HUES48 (cell line): ENCODE measurements around the gene RORB.

Experiments used
- H3K27ac ChIP-seq: one replicate; pipeline ENCODE4 v1.7.0; 2013; ENCODE audit warnings: low read depth, low read length, inconsistent platforms
- H3K27me3 ChIP-seq: 2 replicates; pipeline ENCODE4 v1.6.1; 2013; ENCODE audit warnings: mild to moderate bottlenecking, low read length; ENCODE audit not compliant: control insufficient read depth, insufficient read depth
- H3K36me3 ChIP-seq: 2 replicates; pipeline ENCODE4 v1.6.1; 2013; ENCODE audit warnings: low read length; ENCODE audit not compliant: control insufficient read depth, insufficient read depth
- H3K4me1 ChIP-seq: 2 replicates; pipeline ENCODE4 v1.6.1; 2013; ENCODE audit warnings: mild to moderate bottlenecking, low read length; ENCODE audit not compliant: control insufficient read depth, insufficient read depth
- H3K4me3 ChIP-seq: 2 replicates; pipeline ENCODE4 v1.5.1; 2013; ENCODE audit warnings: mild to moderate bottlenecking, low read depth, low read length
- H3K9ac ChIP-seq: 2 replicates; pipeline ENCODE4 v1.6.1; 2013; ENCODE audit warnings: mild to moderate bottlenecking, low read depth, low read length, moderate library complexity
- H3K9me3 ChIP-seq: 2 replicates; pipeline ENCODE4 v1.6.1; 2013; ENCODE audit warnings: low read length; ENCODE audit not compliant: control insufficient read depth, insufficient read depth

The RORB gene

DNA sequence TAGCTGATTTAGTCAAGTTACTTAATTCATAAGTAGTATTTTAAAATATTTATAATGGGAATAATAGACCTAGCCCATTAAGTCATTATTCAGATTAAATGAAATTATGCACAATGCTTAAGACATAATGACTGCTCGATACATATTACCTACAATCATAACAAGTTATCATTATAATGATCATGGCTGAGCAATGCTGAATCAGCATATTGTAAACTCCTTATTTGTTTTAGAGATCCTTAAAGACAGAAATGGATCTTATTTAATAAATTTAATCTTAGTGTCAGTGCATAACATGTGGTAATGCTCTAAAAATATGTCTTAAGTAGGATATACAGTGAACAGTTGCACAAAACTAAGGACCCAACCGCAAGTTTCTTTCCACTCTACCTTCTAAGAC, 221.6 kb downstream of the RORB start:
- H3K27ac ChIP-seq = no peak overlapping the region
- no peaks in the 10 kb centered on the region for H3K4me1 ChIP-seq
- H3K27me3 ChIP-seq = no peaks in the 10 kb centered on the region
- H3K9me3 ChIP-seq = no peaks in the 10 kb centered on the region
- no peak overlapping the region for H3K9ac ChIP-seq
- no peak overlapping the region for H3K4me3 ChIP-seq
- no peaks in the 10 kb centered on the region for H3K36me3 ChIP-seq

DNA sequence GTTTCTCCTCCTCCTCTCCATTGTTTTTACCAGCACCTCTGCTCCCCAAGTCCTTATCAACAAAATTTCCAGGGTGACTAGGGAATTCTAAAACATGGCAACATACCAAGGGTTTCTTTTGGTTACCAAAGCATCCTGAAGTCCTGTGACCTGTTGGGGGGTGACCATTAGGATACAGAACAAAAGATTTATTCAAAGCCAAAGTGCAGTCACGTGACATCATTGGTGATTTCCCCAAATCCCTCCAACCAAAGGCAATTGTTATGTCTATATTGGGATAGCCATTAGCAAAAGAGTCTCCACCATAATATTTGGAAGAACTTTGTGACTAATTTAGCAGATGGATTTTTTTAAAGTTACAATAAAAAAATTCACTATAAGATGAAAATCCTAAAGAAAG, 222.2 kb downstream of the RORB start:
- Histone ChIP-seq H3K27me3 (no peaks in the 10 kb centered on the region), H3K36me3 (no peaks in the 10 kb centered on the region), H3K4me1 (no peaks in the 10 kb centered on the region), H3K4me3 (no peak overlapping the region), H3K9me3 (no peaks in the 10 kb centered on the region), H3K9ac (no peak overlapping the region), H3K27ac (no peak overlapping the region)

GRCh38 chr9:74721696-74722660, 224.8 kb downstream of the RORB start:
- no peaks in the 10 kb centered on the region for H3K27me3 ChIP-seq
- no peak overlapping the region for H3K9ac ChIP-seq
- no peaks in the 10 kb centered on the region for H3K9me3 ChIP-seq
- no peaks in the 10 kb centered on the region for H3K36me3 ChIP-seq
- H3K4me1 ChIP-seq = no peaks in the 10 kb centered on the region
- no peak overlapping the region for H3K27ac ChIP-seq
- no peak overlapping the region for H3K4me3 ChIP-seq

DNA sequence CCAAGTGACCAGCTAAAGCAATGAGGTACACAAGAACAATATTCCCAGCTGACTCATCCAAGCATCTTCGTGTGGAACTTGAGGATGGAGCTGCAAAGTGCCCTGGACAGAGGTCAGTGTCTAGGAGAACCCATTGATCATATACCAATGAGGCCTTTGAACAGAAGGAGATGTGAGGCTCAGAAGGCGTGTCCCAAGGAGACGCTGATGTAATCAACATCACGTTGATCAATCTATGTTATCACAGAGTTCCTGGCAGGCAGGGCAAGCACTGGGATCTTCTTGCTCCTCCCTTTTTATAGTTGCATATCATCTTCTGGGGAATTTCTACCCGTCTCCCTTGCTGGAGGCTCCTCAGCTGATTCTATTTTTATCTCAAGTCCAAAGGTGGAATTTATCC, 227.2 kb downstream of the RORB start:
- H3K9me3 ChIP-seq = no peaks in the 10 kb centered on the region
- peaks cover 20% of the 10 kb centered on the region for H3K4me1 ChIP-seq
- H3K9ac ChIP-seq = no peak overlapping the region
- no peaks in the 10 kb centered on the region for H3K36me3 ChIP-seq
- H3K4me3 ChIP-seq = no peak overlapping the region
- H3K27ac ChIP-seq = no peak overlapping the region
- no peaks in the 10 kb centered on the region for H3K27me3 ChIP-seq

GRCh38 chr9:74726581-74726980, 229.4 kb downstream of the RORB start:
- Histone ChIP-seq H3K9me3 (no peaks in the 10 kb centered on the region), H3K36me3 (no peaks in the 10 kb centered on the region), H3K27me3 (no peaks in the 10 kb centered on the region), H3K27ac (no peak overlapping the region), H3K4me3 (no peak overlapping the region), H3K4me1 (peaks cover 23% of the 10 kb centered on the region), H3K9ac (no peak overlapping the region)

GRCh38 chr9:74728176-74728575, 231.0 kb downstream of the RORB start:
- H3K4me1 ChIP-seq = peaks cover 23% of the 10 kb centered on the region
- no peaks in the 10 kb centered on the region for H3K27me3 ChIP-seq
- no peak overlapping the region for H3K4me3 ChIP-seq
- H3K36me3 ChIP-seq = no peaks in the 10 kb centered on the region
- H3K27ac ChIP-seq = no peak overlapping the region
- H3K9me3 ChIP-seq = no peaks in the 10 kb centered on the region
- no peak overlapping the region for H3K9ac ChIP-seq

DNA sequence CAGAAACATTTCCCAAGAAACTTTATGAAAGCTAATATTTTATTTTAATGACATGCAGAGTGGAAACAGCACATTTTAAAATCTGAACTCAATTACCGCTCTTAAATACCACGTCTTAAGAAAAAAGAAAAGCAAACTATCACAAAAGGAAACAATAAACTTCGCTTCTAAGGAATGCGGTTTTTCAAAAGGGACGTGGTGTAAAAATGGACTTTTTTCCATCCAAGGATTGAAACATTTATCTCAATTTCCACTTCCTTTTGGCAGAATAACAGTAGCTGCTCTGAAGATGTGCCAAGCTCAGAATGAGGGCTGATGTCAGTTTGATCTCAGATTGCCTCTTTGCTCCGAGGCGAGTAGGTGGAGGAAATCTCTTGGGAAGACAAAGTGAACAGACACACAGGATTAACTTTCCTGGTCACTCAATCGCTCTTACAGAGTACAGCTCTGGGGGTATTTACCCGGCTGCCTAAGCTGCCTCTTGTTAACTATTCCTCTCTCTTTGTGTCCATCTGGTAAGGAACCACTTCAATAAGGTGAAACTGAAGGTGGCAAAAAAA, 232.1 kb downstream of the RORB start:
- Histone ChIP-seq H3K9me3 (no peaks in the 10 kb centered on the region), H3K9ac (no peak overlapping the region), H3K4me1 (peaks cover 23% of the 10 kb centered on the region), H3K27ac (no peak overlapping the region), H3K36me3 (no peaks in the 10 kb centered on the region), H3K4me3 (no peak overlapping the region), H3K27me3 (no peaks in the 10 kb centered on the region)

- no peak overlapping the region for H3K4me3 ChIP-seq
- H3K9ac ChIP-seq = no peak overlapping the region
Measured at GRCh38 chr9:74735761-74736160, 238.6 kb downstream of the RORB start.

GRCh38 chr9:74736646-74737045, 239.5 kb downstream of the RORB start:
- no peaks in the 10 kb centered on the region for H3K27me3 ChIP-seq
- no peak overlapping the region for H3K27ac ChIP-seq
- H3K9me3 ChIP-seq = no peaks in the 10 kb centered on the region
- no peak overlapping the region for H3K4me3 ChIP-seq
- H3K4me1 ChIP-seq = peaks cover 5% of the 10 kb centered on the region; the same call in 1 of the 2 replicates
- no peaks in the 10 kb centered on the region for H3K36me3 ChIP-seq
- no peak overlapping the region for H3K9ac ChIP-seq

More at GRCh38 chr9:74735761-74736160, 238.6 kb downstream of the RORB start:
- Histone ChIP-seq H3K27me3 (no peaks in the 10 kb centered on the region), H3K36me3 (no peaks in the 10 kb centered on the region), H3K27ac (no peak overlapping the region), H3K9me3 (no peaks in the 10 kb centered on the region), H3K4me1 (peaks cover 5% of the 10 kb centered on the region; the same call in 1 of the 2 replicates)

DNA sequence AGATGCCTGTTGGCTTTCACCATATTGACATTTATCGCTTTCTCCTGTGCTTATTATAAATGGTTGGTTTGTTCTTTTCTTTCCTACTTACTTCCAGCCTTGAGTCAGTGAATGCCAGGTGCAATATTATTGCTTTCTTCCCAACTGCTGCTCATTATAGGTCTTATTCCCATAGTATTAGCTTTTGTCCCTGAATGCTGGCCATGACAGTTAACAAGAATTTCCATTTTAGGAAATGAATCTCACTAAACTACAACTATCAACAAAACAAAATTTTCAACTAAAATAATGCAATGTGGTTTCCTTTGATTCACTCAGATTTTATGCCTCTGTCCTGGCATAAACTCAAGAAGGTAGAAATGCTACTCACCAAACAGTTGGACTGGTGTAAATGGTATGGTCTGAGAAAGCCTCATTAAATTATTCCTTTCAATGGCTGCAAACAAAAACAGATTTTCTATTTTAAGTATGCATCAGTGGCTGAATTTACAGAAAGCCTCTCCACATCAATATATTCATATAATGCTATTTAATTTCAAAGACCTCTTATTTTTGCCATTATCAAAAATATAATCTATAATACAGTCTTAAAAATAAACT, 245.2 kb downstream of the RORB start:
- H3K9me3 ChIP-seq = no peaks in the 10 kb centered on the region
- no peaks in the 10 kb centered on the region for H3K4me1 ChIP-seq
- no peaks in the 10 kb centered on the region for H3K36me3 ChIP-seq
- no peak overlapping the region for H3K4me3 ChIP-seq
- H3K27ac ChIP-seq = no peak overlapping the region
- no peak overlapping the region for H3K9ac ChIP-seq
- H3K27me3 ChIP-seq = no peaks in the 10 kb centered on the region
